GM21786 (cell line): Measurements from ENCODE around the gene PGM5.

Source experiments
- ATAC-seq: cut with Tn5 transposase; IDR thresholded peaks from one replicate; pipeline ENCODE4 v1.9.1; 2021; ENCODE audit not compliant: unreplicated experiment

PGM5 gene

GRCh38 chr9:68493958-68494577, 137.7 kb downstream of the PGM5 start:
- ATAC-seq, result no peak

GRCh38 chr9:68495247-68495646, 138.8 kb downstream of the PGM5 start:
- ATAC-seq, result no peak

- no peak for ATAC-seq
Observed at GRCh38 chr9:68496356-68496755, 139.9 kb downstream of the PGM5 start.

GRCh38 chr9:68497629-68498028, 141.2 kb downstream of the PGM5 start:
- ATAC-seq, result no peak

GRCh38 chr9:68498816-68499215, 142.4 kb downstream of the PGM5 start:
- ATAC-seq, result no peak

- ATAC-seq, result no peak
Observed at GRCh38 chr9:68500457-68501381, 144.3 kb downstream of the PGM5 start.

GRCh38 chr9:68502279-68502678, 145.9 kb downstream of the PGM5 start:
- ATAC-seq, result no peak

GRCh38 chr9:68505681-68506409, 149.4 kb downstream of the PGM5 start:
- no peak for ATAC-seq

- no peak for ATAC-seq
Observed at GRCh38 chr9:68506551-68506950, 150.1 kb downstream of the PGM5 start.

- no peak for ATAC-seq
Observed at GRCh38 chr9:68507130-68507805, 150.9 kb downstream of the PGM5 start.

- ATAC-seq, result no peak
Observed at GRCh38 chr9:68507806-68508145, 151.4 kb downstream of the PGM5 start.

GRCh38 chr9:68508547-68508946, 152.1 kb downstream of the PGM5 start:
- no peak for ATAC-seq

- no peak for ATAC-seq
Observed at GRCh38 chr9:68509689-68510088, 153.3 kb downstream of the PGM5 start.

- ATAC-seq, result no peak
Observed at GRCh38 chr9:68513385-68513784, 157.0 kb downstream of the PGM5 start.

- no peak for ATAC-seq
Observed at GRCh38 chr9:68513981-68514380, 157.6 kb downstream of the PGM5 start.

GRCh38 chr9:68515326-68516017, 159.1 kb downstream of the PGM5 start:
- no peak for ATAC-seq

GRCh38 chr9:68522131-68522530, 165.7 kb downstream of the PGM5 start:
- no peak for ATAC-seq

- ATAC-seq, result no peak
Observed at GRCh38 chr9:68522954-68523353, 166.5 kb downstream of the PGM5 start.

- no peak for ATAC-seq
Observed at GRCh38 chr9:68523367-68523936, 167.0 kb downstream of the PGM5 start.

- no peak for ATAC-seq
Observed at GRCh38 chr9:68530618-68531017, 174.2 kb downstream of the PGM5 start.
